Measurements from ENCODE around the gene LY6G5B. TPM values are rescaled to one million over a fixed set of nuclear protein-coding genes. Genes with fewer than 3 reads are reported as not detected.
A peak's percentile ranks its signal among the peaks of the same experiment; 100 is the strongest.

Gene LY6G5B
- total RNA-seq, 4 donors from 2014 or later = 0.19 to 2.7 (median 0.60) TPM; not detected in 1

DNA sequence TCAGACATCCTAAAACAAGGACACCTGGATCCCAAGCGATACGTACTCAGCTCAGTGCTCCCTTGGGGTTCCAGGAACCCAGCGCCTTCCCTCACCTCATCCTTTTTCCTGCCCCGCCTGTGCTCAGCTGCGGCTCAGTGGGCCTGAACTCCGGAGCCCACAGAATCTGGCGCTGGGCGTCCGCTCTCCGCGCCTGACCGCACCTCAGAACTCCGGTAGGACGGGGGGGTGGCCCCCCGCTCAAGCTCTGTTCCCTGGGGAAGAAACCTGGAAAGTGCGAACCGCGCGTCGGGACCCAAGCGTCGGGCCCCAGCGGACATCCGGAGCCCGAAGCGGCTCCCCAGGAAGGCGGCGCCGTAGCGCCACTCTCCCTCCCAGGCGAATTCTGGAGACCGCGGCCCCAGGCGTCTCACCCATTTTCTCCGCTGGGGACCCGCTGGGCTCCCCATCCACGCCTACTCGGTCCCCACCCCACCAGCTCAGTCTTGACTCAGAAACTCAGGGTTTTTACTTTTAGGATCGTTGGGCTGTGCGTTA is 11.4 kb downstream of the LY6G5B start:
- no peaks in the 10 kb centered on the region for H3K9me3 ChIP-seq
- ATAC-seq (peak; percentile 39 to 45), DNase-seq (no peak)
- TF ChIP-seq CTCF (IDR thresholded peaks at IDR 0.05 in 4 of 5, conservative IDR thresholded peaks at IDR 0.05 in 1 of 5) = no peak
- no peak for TF ChIP-seq POLR2A (IDR thresholded peaks at IDR 0.05)
- H3K4me3 ChIP-seq = peak overlapping the region; percentile 43 to 85 (median 66)
- peak overlapping the region; percentile 17 to 74 (median 56) for H3K27ac ChIP-seq
- H3K4me1 ChIP-seq = peaks cover 13% of the 10 kb centered on the region in 2 donors
- H3K36me3 ChIP-seq = peaks cover 0 to 14% of the 10 kb centered on the region in 2 donors
- no peaks in the 10 kb centered on the region for H3K27me3 ChIP-seq
- intact Hi-C loops (cut with DNase I; ENCODE audit: low total_unique reads) (loop anchor here (2.0 kb wide), 1 partner anchor 278 kb away; the partner anchor contains the start of genes NELFE and SKIC2), in situ Hi-C loops (cut with MboI; ENCODE audit: low sequenced_read_pairs in 4 of 4) (loop anchor here in 3 of 4 donors (5.0 to 25.0 kb wide), 3 partner anchors 86 to 281 kb away; partner anchors contain the start of genes DXO (in 1 of the 3), NELFE (in 1 of the 3) and SKIC2 (in 1 of the 3))

GRCh38 chr6:31683591-31683990 is 13.8 kb downstream of the LY6G5B start:
- Histone ChIP-seq H3K4me1 (peaks cover 13% of the 10 kb centered on the region in 2 donors), H3K36me3 (peaks cover 0 to 38% of the 10 kb centered on the region in 2 donors), H3K4me3 (no peak overlapping the region), H3K27ac (no peak overlapping the region), H3K9me3 (no peaks in the 10 kb centered on the region), H3K27me3 (no peaks in the 10 kb centered on the region)
- no peak for DNase-seq
- in situ Hi-C loops (cut with MboI; ENCODE audit: low sequenced_read_pairs in 4 of 4) = loop anchor here in 3 of 4 donors (5.0 to 25.0 kb wide), 3 partner anchors 84 to 279 kb away; partner anchors contain the start of genes DXO (in 1 of the 3), NELFE (in 1 of the 3) and SKIC2 (in 1 of the 3)
- intact Hi-C loops (cut with DNase I; ENCODE audit: low total_unique reads) = no loop called here
- no peak for TF ChIP-seq CTCF (IDR thresholded peaks at IDR 0.05 in 4 of 5, conservative IDR thresholded peaks at IDR 0.05 in 1 of 5)
- TF ChIP-seq POLR2A (IDR thresholded peaks at IDR 0.05) = no peak
- no peak for ATAC-seq

DNA sequence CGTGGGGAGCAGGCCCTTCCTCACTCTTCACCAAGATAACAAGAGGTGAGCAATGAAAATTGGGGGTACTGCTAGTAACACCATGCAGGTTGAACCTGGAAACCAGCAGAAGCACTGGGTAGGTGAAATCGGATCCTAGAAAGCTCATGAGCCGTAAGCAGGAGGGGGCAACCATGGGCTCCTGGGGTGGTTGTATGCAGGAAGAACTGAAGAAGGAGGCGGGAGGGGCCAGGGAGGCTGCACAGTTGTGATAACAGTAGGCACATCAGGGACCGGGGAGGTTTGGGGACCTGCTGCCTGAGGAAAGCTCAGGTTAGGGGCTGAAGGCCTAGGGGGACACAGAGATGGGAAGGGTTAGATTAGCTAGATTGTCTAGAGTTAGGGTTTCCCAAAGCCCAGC is 16.7 kb downstream of the LY6G5B start:
- intact Hi-C loops (cut with DNase I; ENCODE audit: low total_unique reads) (no loop called here), in situ Hi-C loops (cut with MboI; ENCODE audit: low sequenced_read_pairs in 4 of 4) (loop anchor here in 2 of 4 donors (5.0 to 25.0 kb wide), 3 partner anchors 86 to 276 kb away; partner anchors contain the start of genes DXO (in 1 of the 2), NELFE (in 1 of the 2) and SKIC2 (in 1 of the 2))
- TF ChIP-seq CTCF (IDR thresholded peaks at IDR 0.05 in 4 of 5, conservative IDR thresholded peaks at IDR 0.05 in 1 of 5) = no peak
- no peak for TF ChIP-seq POLR2A (IDR thresholded peaks at IDR 0.05)
- Histone ChIP-seq H3K27me3 (no peaks in the 10 kb centered on the region), H3K9me3 (no peaks in the 10 kb centered on the region), H3K4me3 (no peak overlapping the region), H3K27ac (no peak overlapping the region), H3K36me3 (peaks cover 0 to 67% of the 10 kb centered on the region in 2 donors), H3K4me1 (peaks cover under 1 to 2% of the 10 kb centered on the region in 2 donors)
- DNase-seq (no peak), ATAC-seq (no peak)

GRCh38 chr6:31687321-31687720 is 17.5 kb downstream of the LY6G5B start:
- DNase-seq = no peak
- Histone ChIP-seq H3K4me1 (no peaks in the 10 kb centered on the region), H3K4me3 (no peak overlapping the region), H3K9me3 (no peaks in the 10 kb centered on the region), H3K27me3 (no peaks in the 10 kb centered on the region), H3K36me3 (peaks cover 0 to 75% of the 10 kb centered on the region in 2 donors), H3K27ac (no peak overlapping the region)
- TF ChIP-seq POLR2A (IDR thresholded peaks at IDR 0.05) = no peak
- no peak for TF ChIP-seq CTCF (IDR thresholded peaks at IDR 0.05 in 4 of 5, conservative IDR thresholded peaks at IDR 0.05 in 1 of 5)
- in situ Hi-C loops (cut with MboI; ENCODE audit: low sequenced_read_pairs in 4 of 4) (loop anchor here in 2 of 4 donors (5.0 to 25.0 kb wide), 3 partner anchors 85 to 275 kb away; partner anchors contain the start of genes DXO (in 1 of the 2), NELFE (in 1 of the 2) and SKIC2 (in 1 of the 2)), intact Hi-C loops (cut with DNase I; ENCODE audit: low total_unique reads) (no loop called here)
- ATAC-seq = no peak

All from gastrocnemius medialis (tissue), 4 donors.